Activated CD4-positive, alpha-beta T cell treated with anti-CD3 and anti-CD28 coated beads for 4 hours (primary cell): ENCODE results near the gene ZMYM4.
"Not testable (repeated sequence)": the region's sequence is repeated elsewhere in the genome, so short reads cannot be mapped to it uniquely, and the experiment has no call there.

ENCODE experiments used
- DNase-seq, 2 donors: peaks; one replicate each; pipeline ENCODE4 v3.0.0-alpha.2; 2020

The ZMYM4 gene

DNA sequence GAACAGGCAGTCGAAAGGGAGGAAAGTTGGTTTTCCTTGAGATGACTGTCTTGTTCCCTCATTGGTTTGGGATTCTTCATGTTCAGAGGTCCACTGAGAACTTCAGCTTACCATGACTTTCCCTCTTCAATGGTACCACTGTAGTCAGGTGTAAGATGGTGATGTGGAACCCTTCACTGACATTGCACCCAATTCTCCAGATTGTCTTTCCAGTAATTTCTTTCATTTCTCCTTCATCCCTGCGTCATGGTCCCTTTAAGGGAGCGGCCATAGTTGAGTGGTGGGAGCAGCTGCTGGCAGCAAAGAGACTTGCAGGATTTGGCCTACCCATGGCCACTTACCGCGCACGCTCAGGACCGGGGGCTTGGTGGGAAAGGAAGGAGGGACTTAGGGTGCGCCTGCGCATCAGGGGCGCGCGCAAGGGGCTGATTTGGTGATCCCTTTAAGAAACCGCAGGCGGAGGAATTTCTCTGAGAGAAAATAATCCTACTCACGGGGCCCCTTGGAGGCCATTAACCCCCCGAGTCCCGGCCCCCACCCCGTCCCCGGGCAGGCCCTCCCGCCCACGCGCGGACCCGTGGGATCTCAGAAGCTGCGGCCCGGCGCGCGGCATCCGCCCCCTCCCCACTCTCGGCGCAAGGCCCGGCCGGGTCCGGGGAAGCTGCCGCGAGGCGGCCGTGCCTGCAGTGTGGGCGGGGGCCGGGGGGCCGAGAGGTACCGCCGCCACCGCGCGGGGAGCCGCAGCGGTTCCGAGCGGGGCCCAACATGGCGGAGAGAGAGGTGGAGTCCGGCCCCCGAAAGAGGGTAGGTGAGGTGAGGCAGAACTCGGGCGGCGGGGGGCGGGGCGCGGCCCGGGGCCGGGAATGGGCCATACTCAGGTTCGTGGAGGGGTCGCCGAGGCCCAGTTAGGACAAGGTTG is at the start of gene ZMYM4:
Gene ZMYM4 (plus strand): TSS at position 428 of the 919 bp plus-strand sequence. CDS start 338 bp downstream, at position 766.
- peak; percentile 86 to 89 for DNase-seq

DNA sequence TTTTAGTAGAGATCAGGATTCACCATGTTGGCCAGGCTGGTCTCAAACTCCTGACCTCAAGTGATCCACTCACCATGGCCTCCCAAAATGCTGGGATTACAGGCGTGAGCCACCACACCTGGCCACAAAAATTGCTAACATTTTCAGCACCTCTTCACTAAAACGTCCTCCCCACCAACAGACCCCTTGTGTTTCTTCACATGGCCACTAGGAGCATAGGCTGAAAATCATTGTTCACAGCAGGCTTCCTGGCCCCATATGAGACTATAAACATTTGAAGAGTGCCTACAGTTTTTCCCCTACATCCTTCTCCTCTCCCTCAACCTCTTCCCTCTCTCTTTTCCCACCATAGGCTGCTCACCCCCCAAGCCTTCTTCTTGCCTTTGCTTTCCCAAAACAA is 47.5 kb upstream of the ZMYM4 start:
- peak in 1 of 2 donors; percentile 3 for DNase-seq

DNA sequence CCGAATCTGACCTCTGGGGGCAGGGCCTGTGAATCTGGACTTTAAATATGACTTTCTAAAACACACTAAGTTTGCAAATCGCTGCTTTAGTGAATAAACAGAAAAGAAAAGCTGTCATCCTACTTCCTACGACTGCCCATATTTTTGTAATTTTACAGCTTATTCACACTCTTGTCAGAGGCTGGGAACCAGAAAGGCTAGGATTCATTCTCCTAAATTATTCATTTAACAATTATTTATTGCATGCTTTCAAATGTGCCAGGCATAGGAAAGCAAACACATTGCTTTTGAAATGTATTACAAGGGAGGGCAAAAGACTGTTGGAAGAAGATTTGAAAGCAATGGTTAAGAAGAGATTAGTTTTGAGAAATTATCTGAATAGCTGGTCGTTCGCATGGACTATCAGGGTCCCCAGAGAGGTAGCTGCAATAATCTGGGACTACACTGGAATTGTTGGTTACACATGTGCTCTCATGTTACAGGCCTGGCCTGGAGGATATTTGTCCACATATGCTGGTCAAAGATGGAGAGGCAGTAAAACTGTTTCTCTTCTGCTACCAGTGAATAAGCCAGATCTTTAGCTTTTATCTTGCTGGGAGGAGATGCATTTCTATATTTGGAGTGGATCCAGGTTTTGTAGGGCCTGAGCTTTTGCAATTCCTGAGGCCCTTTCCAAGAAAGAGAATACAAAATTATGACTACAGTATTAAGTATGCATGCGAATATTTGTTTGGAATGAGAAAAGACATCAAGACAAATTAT is 46.0 kb upstream of the ZMYM4 start:
- no peak for DNase-seq

- DNase-seq = no peak
Measured at GRCh38 chr1:35223084-35223630, 45.4 kb upstream of the ZMYM4 start.

DNA sequence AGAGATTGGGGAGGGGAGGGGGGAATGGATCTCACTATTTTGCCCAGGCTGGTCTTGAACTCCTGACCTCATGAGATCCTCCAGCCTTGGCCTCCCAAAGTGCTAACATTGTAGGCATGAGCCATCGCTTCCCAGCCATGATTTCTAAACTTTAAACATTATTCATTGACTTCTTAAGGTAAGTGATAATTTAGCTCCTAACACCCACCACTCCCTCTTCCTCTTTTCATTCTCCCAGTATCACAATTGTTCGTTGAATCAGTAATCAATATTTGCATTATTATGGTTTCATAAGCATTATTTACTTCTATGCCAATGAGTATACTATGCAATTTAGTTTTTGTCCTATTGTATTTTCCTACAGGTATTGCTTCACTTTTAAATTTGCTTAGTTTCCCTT is 42.0 kb upstream of the ZMYM4 start:
- DNase-seq = no peak

DNA sequence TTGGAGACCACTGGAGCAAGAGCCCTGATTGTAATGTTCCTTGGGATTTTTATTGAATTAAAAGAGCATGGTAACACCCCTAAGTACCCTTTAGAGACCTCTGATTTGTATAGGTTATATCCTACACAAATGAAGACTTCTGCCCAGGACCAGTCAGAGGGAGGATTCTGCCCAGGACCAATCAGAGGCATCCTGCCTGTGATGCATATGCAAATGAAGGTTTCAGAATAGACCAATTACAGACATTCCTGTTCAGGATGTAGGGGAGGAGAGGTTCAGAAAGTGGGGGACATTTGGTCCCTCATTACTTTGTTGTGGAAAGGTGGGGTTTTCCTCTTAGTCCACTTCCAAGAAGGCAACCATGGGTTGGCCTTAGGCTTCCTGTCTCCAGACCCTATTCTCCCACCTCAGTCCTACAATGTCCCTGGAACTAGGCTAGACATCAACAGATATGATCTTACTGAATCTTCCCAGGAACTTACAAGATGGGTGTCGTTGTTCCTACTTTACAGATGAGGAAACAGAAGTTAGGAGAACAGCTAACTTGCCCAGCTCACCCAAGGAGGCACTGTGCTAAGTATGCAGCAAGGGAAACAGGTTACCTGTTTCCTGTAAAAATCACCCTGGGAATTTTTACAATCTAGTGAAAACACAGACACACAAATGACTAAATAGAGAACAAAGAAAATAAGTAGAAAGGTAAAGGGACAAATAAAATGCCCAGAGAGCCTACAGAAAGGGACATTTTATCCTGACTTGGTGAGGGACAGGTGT is 38.7 kb upstream of the ZMYM4 start:
- no peak for DNase-seq

- DNase-seq = no peak
Measured at GRCh38 chr1:35231287-35231686, 37.2 kb upstream of the ZMYM4 start.

- not testable (repeated sequence) for DNase-seq
Measured at GRCh38 chr1:35236772-35237171, 31.7 kb upstream of the ZMYM4 start.

DNA sequence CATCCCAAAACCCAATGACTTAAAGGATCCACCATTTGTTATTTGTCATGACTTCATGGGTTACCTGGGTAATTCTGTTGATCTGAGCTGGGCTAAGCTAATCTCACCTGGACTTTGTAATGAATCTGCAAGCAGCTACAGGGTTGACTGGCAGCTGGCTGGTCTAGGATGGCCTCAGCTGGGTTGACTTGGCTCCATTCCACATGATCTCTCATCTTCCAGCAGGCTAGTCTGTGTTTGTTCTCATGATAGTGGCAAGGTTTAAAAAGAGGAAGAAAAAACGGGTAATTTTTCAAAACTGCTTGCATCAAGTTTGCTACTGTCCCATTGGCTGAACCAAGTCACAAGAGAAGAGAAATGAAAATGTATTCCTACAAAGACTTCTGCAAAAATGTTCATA is 24.8 kb upstream of the ZMYM4 start:
- DNase-seq = no peak

DNA sequence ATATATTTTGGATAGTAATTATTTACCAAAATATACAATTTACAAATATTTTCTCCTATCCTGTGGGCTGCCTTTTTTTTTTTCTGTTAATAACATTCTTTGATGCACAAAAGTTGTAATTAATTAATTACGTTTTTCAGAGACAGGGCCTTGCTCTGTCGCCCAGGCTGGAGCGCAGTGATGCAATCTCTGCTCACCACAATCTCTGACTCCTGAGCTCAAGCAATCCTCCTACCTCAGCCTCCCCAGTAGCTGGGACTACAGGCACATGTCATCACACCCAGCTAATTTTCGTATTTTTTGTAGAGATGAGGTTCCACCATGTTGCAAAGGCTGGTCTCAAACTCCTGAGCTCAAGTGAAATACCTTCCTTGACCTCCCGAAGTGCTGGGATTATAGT is 21.3 kb upstream of the ZMYM4 start:
- no peak for DNase-seq

DNA sequence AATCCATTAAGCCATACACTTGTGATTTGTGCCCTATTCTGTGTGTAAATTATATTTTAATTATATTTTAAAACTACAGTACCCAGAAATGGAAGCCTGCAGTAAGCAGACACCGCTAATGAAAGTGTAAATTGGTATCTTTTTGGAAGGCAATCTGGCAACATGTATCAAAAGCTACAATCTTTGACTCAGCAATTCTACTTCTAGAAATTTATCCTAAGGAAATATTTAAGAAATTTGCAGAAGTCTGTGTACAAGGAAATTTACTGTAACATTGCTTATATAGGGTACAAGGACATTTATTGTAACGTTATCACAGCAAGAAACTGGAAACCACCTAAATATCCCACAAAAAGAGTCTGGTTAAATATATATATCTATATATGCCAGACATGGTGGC is 14.6 kb upstream of the ZMYM4 start:
- no peak for DNase-seq

- no peak for DNase-seq
Measured at GRCh38 chr1:35255276-35255675, 13.2 kb upstream of the ZMYM4 start.

DNA sequence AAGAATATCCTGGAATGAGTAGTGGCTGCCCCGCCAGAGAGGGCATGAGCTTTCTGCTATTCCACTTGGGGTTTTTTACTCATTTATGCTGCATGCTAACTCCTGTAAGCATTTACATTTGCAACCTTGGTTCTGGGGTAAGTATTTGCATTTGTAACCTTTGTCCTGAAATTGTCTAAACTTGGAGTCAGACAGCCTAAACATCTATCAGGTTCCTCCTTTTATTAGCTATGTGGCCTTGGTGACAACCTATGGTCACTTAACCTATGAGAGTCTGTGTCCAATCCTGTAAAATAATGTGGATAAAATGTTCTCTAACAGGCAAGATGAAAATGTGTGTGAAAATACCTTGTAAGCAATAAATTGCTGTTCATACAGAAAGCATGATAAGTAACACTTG is 8.9 kb upstream of the ZMYM4 start:
- no peak for DNase-seq

DNA sequence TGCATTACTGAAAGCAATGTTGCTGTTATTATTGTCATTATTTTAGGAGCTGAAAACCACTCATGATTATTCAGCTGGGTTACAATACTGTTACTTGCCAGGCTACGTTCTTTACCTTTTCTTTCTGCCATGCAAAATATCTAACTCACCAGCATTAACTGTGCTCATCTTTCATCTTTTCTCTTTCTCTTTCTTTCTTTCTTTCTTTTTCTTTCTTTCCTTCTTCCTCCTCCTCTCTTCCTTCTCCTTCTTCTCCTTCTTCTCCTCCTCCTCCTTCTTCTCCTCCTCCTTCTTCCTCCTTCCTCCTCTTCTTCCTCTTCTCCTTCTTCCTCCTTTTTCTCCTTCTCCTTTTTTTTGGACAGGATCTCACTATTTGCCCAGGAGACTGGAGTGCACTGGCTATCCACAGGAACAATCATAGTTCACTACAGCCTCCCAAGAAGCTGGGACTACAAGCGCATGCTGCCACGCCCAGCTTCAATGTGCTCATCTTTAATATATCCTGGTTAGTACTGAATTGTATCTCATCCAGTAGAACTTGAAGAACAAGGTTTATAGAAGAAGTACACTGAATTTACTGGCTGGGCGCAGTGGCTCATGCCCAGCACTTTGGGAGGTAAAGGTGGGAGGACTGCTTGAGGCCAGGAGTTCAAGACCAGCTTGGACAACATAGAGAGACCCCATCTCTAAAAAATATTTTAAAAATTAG is 6.9 kb upstream of the ZMYM4 start:
- DNase-seq = no peak

GRCh38 chr1:35264035-35264434 is 4.5 kb upstream of the ZMYM4 start:
- DNase-seq = no peak

GRCh38 chr1:35264871-35265270 is 3.6 kb upstream of the ZMYM4 start:
- no peak for DNase-seq

DNA sequence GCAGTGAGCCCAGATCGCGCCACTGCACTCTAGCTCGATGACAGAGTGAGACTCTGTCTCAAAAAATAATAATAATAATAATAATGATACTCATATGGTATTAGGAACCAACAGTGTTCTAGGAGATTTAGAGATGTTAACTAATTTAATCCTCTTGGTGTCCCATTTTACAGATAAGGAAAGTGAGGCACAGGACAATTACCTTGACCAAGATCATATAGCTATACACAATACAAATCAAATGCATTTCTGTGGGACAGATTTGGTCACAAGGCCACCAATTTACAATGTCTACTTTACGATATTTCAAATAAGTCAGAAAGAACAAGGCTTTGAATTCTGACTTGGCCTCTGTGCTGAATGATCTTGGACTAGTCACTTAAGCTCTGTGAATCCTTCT is 2.2 kb upstream of the ZMYM4 start:
- DNase-seq = no peak

GRCh38 chr1:35269201-35269988 is 886 bp downstream of the ZMYM4 start:
- peak in 1 of 2 donors; percentile 4 for DNase-seq

DNA sequence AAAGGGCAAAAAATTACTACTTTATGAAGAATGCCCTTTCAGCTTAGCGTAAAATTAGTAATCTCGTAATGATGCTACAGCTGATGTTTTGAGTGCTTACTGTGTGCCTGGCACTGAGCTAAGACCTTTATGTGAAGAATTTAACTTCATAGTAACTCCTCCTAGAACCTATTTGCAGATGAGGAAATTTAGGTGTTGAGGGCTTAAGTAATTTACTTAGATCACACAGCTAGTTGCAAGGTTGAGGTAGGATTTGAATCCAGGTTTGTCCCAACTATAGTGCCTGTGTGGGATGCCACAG is 1.4 kb downstream of the ZMYM4 start:
- DNase-seq = no peak

GRCh38 chr1:35270836-35271235 is 2.3 kb downstream of the ZMYM4 start:
- DNase-seq = no peak

GRCh38 chr1:35274197-35274596 is 5.7 kb downstream of the ZMYM4 start:
- no peak for DNase-seq
